Measurements from ENCODE around the gene SUGCT.

Gene SUGCT

DNA sequence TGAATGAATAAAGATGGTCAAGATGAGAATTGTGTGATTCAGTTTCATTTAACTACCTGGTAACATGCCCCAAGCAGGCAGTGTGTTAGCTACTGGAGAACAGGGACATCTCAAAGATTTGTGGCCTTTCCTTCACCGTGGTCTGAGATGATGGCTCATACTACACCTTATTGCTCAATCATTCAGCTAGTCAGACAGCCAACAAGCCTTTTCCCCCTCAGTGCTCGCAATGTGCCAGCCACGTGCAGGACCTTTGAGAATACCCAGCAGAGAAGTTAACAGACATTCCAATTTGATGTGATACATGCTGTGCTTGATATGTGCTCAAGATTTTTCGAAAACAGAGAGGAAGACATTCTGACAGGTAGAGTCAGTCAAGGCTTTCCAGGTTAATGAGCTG is 562.8 kb downstream of the SUGCT start:
- no peak overlapping the region for H3K27ac ChIP-seq
- TF ChIP-seq, protein P1, sequence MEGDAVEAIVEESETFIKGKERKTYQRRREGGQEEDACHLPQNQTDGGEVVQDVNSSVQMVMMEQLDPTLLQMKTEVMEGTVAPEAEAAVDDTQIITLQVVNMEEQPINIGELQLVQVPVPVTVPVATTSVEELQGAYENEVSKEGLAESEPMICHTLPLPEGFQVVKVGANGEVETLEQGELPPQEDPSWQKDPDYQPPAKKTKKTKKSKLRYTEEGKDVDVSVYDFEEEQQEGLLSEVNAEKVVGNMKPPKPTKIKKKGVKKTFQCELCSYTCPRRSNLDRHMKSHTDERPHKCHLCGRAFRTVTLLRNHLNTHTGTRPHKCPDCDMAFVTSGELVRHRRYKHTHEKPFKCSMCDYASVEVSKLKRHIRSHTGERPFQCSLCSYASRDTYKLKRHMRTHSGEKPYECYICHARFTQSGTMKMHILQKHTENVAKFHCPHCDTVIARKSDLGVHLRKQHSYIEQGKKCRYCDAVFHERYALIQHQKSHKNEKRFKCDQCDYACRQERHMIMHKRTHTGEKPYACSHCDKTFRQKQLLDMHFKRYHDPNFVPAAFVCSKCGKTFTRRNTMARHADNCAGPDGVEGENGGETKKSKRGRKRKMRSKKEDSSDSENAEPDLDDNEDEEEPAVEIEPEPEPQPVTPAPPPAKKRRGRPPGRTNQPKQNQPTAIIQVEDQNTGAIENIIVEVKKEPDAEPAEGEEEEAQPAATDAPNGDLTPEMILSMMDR (IDR thresholded peaks at IDR 0.05), result no peak
- no peak for DNase-seq (ENCODE audit: low spot score)
- H3K4me3 ChIP-seq, result no peak overlapping the region

GRCh38 chr7:40698214-40698920 is 563.6 kb downstream of the SUGCT start:
- H3K27ac ChIP-seq, result peak overlapping the region in 1 of 2 donors; percentile 35
- TF ChIP-seq, protein P1 (IDR thresholded peaks at IDR 0.05), result no peak
- H3K4me3 ChIP-seq, result no peak overlapping the region
- no peak for DNase-seq (ENCODE audit: low spot score)

GRCh38 chr7:40698921-40699260 is 564.1 kb downstream of the SUGCT start:
- Histone ChIP-seq H3K4me3 (no peak overlapping the region), H3K27ac (peak overlapping the region in 1 of 2 donors; percentile 35)
- TF ChIP-seq, protein P1 (IDR thresholded peaks at IDR 0.05), result no peak
- no peak for DNase-seq (ENCODE audit: low spot score)

DNA sequence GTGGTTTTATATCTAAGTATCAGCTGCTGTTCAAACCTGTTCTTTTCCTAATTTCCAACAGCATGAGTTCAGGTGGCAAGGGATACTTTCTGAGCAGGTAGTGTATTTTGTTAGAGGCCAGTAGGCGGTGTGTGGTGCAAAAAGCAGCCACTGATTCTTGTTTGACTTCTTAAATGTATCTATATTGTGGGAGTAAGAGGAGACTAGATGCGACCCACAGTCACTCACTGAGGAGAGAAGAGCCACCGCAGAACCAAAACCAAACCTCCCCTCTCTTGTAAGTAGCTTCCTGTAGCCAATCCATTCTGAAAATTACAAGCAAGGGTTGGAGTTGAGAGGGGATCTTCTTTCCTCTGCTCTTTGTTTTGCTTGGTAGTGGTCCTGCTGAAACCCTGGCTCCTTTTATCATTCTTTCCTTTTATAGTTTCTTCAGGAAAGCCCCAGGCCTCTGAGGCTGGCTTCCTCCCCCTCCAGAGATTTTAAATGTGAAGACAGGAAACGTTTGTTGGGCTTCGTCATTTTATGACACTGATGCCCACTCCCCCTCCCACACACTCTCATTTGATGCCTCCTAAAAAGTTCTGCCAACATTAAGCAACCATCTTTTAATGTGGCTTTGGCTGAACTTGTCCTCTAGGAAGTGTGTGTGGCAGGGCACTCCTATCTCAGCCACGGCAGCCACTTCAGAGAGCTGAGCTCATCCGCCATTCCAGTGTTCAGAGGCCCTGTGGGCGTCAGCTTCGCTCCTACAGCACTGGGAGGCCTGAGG is 566.0 kb downstream of the SUGCT start:
- DNase-seq (ENCODE audit: low spot score), result no peak
- TF ChIP-seq, protein P1 (IDR thresholded peaks at IDR 0.05), result no peak
- no peak overlapping the region for H3K4me3 ChIP-seq
- peak overlapping the region; percentile 51 to 57 for H3K27ac ChIP-seq

GRCh38 chr7:40701836-40702551 is 567.2 kb downstream of the SUGCT start:
- DNase-seq (ENCODE audit: low spot score), result no peak
- no peak overlapping the region for H3K4me3 ChIP-seq
- H3K27ac ChIP-seq, result peak overlapping the region; percentile 51 to 57
- TF ChIP-seq, protein P1 (IDR thresholded peaks at IDR 0.05), result no peak

DNA sequence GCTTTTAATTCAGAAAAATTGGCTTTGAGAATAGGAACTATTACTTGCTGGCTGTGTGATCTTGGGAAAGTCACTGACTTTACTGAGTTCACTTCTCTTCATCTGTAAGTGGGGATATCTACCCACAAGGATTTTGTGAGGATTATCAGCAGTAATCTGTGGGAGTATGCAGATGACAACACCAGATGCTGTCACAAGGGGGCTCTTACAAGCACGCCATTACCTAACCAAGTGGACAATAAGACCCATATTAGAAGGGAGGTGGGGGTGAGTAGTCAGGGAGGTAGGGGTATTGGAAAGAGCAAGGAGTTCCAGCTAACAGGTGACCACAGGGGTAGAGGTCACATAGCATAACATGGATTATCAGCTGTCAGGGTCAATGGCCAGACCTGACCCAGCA is 569.4 kb downstream of the SUGCT start:
- DNase-seq (ENCODE audit: low spot score), result no peak

More for the DNA sequence above, 569.4 kb downstream of the SUGCT start:
- Histone ChIP-seq H3K27ac (no peak overlapping the region), H3K4me3 (no peak overlapping the region)
- TF ChIP-seq, protein P1 (IDR thresholded peaks at IDR 0.05), result no peak

All from coronary artery (tissue), 2 donors.